ENCODE data around the gene LDLRAD4. TPM values are rescaled to one million over a fixed set of nuclear protein-coding genes. Genes with fewer than 3 reads are reported as not detected.

Gene LDLRAD4
- total and polyA plus RNA-seq, 8 donors, result 14.1 to 26.6 (median 18.8) TPM

GRCh38 chr18:13470516-13471197 is 252.1 kb downstream of the LDLRAD4 start:
- DNase-seq (peak in 1 of 4 donors; percentile 53), ATAC-seq (peak; percentile 75)
- Histone ChIP-seq H3K4me1 (peaks cover 4 to 35% of the 10 kb centered on the region in 2 donors), H3K4me3 (no peak overlapping the region), H3K27ac (peak overlapping the region in 1 of 2 donors; percentile 60), H3K36me3 (no peaks in the 10 kb centered on the region), H3K9me3 (no peaks in the 10 kb centered on the region), H3K27me3 (no peaks in the 10 kb centered on the region)
- intact Hi-C loops (cut with DNase I), result no loop called here
- TF ChIP-seq CTCF (IDR thresholded peaks at IDR 0.05), result no peak

GRCh38 chr18:13471198-13471845 is 252.8 kb downstream of the LDLRAD4 start:
- Histone ChIP-seq H3K4me1 (peaks cover 0 to 28% of the 10 kb centered on the region in 2 donors), H3K27ac (peak overlapping the region in 1 of 2 donors; percentile 60), H3K27me3 (no peaks in the 10 kb centered on the region), H3K4me3 (no peak overlapping the region), H3K36me3 (no peaks in the 10 kb centered on the region), H3K9me3 (no peaks in the 10 kb centered on the region)
- no peak for DNase-seq
- TF ChIP-seq CTCF (IDR thresholded peaks at IDR 0.05), result no peak
- intact Hi-C loops (cut with DNase I), result no loop called here
- ATAC-seq, result peak; percentile 67

GRCh38 chr18:13471971-13472628 is 253.5 kb downstream of the LDLRAD4 start:
- intact Hi-C loops (cut with DNase I), result no loop called here
- H3K27ac ChIP-seq, result peak overlapping the region in 1 of 2 donors; percentile 60
- no peaks in the 10 kb centered on the region for H3K36me3 ChIP-seq
- no peaks in the 10 kb centered on the region for H3K27me3 ChIP-seq
- ATAC-seq, result no peak
- TF ChIP-seq CTCF (IDR thresholded peaks at IDR 0.05), result no peak
- H3K9me3 ChIP-seq, result no peaks in the 10 kb centered on the region
- H3K4me1 ChIP-seq, result peaks cover 0 to 27% of the 10 kb centered on the region in 2 donors
- DNase-seq, result no peak
- no peak overlapping the region for H3K4me3 ChIP-seq

- Histone ChIP-seq H3K9me3 (no peaks in the 10 kb centered on the region), H3K27me3 (no peaks in the 10 kb centered on the region), H3K4me1 (peaks cover 0 to 27% of the 10 kb centered on the region in 2 donors), H3K27ac (no peak overlapping the region), H3K36me3 (no peaks in the 10 kb centered on the region), H3K4me3 (no peak overlapping the region)
- TF ChIP-seq CTCF (IDR thresholded peaks at IDR 0.05), result no peak
- intact Hi-C loops (cut with DNase I), result no loop called here
- DNase-seq (no peak), ATAC-seq (no peak)
Measured at GRCh38 chr18:13473751-13474150, 255.2 kb downstream of the LDLRAD4 start.

- DNase-seq (no peak), ATAC-seq (no peak)
- Histone ChIP-seq H3K27ac (no peak overlapping the region), H3K4me1 (peaks cover 0 to 27% of the 10 kb centered on the region in 2 donors), H3K36me3 (no peaks in the 10 kb centered on the region), H3K9me3 (no peaks in the 10 kb centered on the region), H3K27me3 (no peaks in the 10 kb centered on the region), H3K4me3 (no peak overlapping the region)
- TF ChIP-seq CTCF (IDR thresholded peaks at IDR 0.05), result no peak
- intact Hi-C loops (cut with DNase I), result no loop called here
Measured at GRCh38 chr18:13474336-13474735, 255.8 kb downstream of the LDLRAD4 start.
